DOHH2 (cell line): Measurements from ENCODE around the gene ISLR.

ENCODE experiments used
- EZH2phosphoT487 ChIP-seq: fragments of 200-600 bp; sonication (generic); IDR thresholded peaks from 2 replicates; pipeline ENCODE4 v1.6.1; 2017; ENCODE audit warnings: borderline replicate concordance, mild to moderate bottlenecking, antibody characterized with exemption, low read length, moderate library complexity, mixed read lengths
- TF ChIP-seq, protein P1 (sequence below): fragments of 200-600 bp; sonication (generic); IDR thresholded peaks from one replicate; pipeline ENCODE4 v1.5.1; 2014; ENCODE audit warnings: antibody characterized with exemption, mild to moderate bottlenecking, low read depth, low read length; ENCODE audit not compliant: poor library complexity, severe bottlenecking

DNA sequence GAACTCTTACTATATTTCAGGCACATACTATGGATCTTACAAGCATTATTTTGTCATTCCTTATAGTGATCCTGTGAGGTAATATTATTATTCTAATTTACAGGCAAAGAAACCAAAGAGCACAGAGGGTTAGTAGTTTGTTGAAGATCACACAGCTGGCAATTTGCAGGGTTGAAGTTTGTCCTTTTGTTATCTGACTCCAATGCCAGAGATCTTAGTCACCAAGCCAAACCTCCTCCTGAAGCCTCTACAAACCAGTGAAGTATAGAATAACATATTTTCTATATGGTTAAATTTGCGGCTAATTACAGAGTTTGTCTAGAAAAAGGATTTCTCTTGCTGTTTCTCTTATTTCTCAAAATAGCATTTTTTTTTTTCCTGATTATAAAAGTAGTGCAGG lies 31.9 kb upstream of the ISLR start:
- TF ChIP-seq, protein P1, sequence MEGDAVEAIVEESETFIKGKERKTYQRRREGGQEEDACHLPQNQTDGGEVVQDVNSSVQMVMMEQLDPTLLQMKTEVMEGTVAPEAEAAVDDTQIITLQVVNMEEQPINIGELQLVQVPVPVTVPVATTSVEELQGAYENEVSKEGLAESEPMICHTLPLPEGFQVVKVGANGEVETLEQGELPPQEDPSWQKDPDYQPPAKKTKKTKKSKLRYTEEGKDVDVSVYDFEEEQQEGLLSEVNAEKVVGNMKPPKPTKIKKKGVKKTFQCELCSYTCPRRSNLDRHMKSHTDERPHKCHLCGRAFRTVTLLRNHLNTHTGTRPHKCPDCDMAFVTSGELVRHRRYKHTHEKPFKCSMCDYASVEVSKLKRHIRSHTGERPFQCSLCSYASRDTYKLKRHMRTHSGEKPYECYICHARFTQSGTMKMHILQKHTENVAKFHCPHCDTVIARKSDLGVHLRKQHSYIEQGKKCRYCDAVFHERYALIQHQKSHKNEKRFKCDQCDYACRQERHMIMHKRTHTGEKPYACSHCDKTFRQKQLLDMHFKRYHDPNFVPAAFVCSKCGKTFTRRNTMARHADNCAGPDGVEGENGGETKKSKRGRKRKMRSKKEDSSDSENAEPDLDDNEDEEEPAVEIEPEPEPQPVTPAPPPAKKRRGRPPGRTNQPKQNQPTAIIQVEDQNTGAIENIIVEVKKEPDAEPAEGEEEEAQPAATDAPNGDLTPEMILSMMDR, result no peak
- TF ChIP-seq EZH2phosphoT487, result no peak
